KMS-11 (cell line): Measurements from ENCODE around the gene PRKG1.

Experiments
- H2AFZ ChIP-seq: fragments of 200-600 bp; sonication (generic); 2 replicates; pipeline ENCODE4 v1.6.1; 2016; ENCODE audit warnings: antibody characterized with exemption, mixed run types, low read depth
- H3K27ac ChIP-seq: fragments of 200-600 bp; sonication (generic); 2 replicates; pipeline ENCODE4 v1.6.1; 2016; ENCODE audit warnings: mild to moderate bottlenecking, mixed run types
- H3K27me3 ChIP-seq: fragments of 200-600 bp; sonication (generic); 2 replicates; pipeline ENCODE4 v1.6.1; 2017; ENCODE audit warnings: mild to moderate bottlenecking, low read depth, mixed run types, moderate library complexity; ENCODE audit not compliant: insufficient read depth
- H3K36me3 ChIP-seq: fragments of 200-600 bp; sonication (generic); 2 replicates; pipeline ENCODE4 v1.6.1; 2017; ENCODE audit warnings: mild to moderate bottlenecking, mixed run types; ENCODE audit not compliant: insufficient read depth
- H3K4me1 ChIP-seq: fragments of 200-600 bp; sonication (generic); 2 replicates; pipeline ENCODE4 v1.6.1; 2016; ENCODE audit warnings: mild to moderate bottlenecking, low read depth, mixed run types; ENCODE audit not compliant: poor library complexity, severe bottlenecking
- H3K4me2 ChIP-seq: fragments of 200-600 bp; sonication (generic); 2 replicates; pipeline ENCODE4 v1.7.0; 2016; ENCODE audit warnings: mild to moderate bottlenecking, mixed run types
- H3K4me3 ChIP-seq: fragments of 200-600 bp; sonication (generic); IDR thresholded peaks from 2 replicates; pipeline ENCODE4 v1.6.1; 2017; ENCODE audit warnings: low read depth, low read length, mixed read lengths; ENCODE audit not compliant: insufficient read depth
- H3K79me2 ChIP-seq: fragments of 200-600 bp; sonication (generic); 2 replicates; pipeline ENCODE4 v1.6.1; 2016; ENCODE audit warnings: low read depth, mixed run types; ENCODE audit not compliant: insufficient read depth
- H3K9ac ChIP-seq: fragments of 200-600 bp; sonication (generic); 2 replicates; pipeline ENCODE4 v1.6.1; 2016; ENCODE audit warnings: mild to moderate bottlenecking, mixed run types
- H4K20me1 ChIP-seq: fragments of 200-600 bp; sonication (generic); 2 replicates; pipeline ENCODE4 v1.6.1; 2016; ENCODE audit warnings: mild to moderate bottlenecking, mixed run types; ENCODE audit not compliant: insufficient read depth
- CTCF ChIP-seq: fragments of 200-600 bp; sonication (generic); conservative IDR thresholded peaks from 2 replicates; pipeline ENCODE4 v1.6.1; 2017; ENCODE audit warnings: low read depth, mild to moderate bottlenecking, antibody characterized with exemption, low read length, moderate library complexity, mixed read lengths

PRKG1 gene

GRCh38 chr10:51169111-51169510, 94.8 kb downstream of the PRKG1 start:
- no peaks in the 10 kb centered on the region for H3K4me1 ChIP-seq
- H3K27ac ChIP-seq: no peak overlapping the region
- no peaks in the 10 kb centered on the region for H3K79me2 ChIP-seq
- H3K4me3 ChIP-seq: no peak overlapping the region
- H3K27me3 ChIP-seq: no peaks in the 10 kb centered on the region
- H2AFZ ChIP-seq: no peak overlapping the region
- no peak for TF ChIP-seq CTCF
- H3K4me2 ChIP-seq: no peak overlapping the region
- H4K20me1 ChIP-seq: no peaks in the 10 kb centered on the region
- no peaks in the 10 kb centered on the region for H3K36me3 ChIP-seq
- H3K9ac ChIP-seq: no peak overlapping the region

- Histone ChIP-seq H4K20me1 (no peaks in the 10 kb centered on the region), H3K9ac (no peak overlapping the region), H2AFZ (no peak overlapping the region), H3K4me1 (no peaks in the 10 kb centered on the region), H3K79me2 (no peaks in the 10 kb centered on the region), H3K4me3 (no peak overlapping the region), H3K36me3 (no peaks in the 10 kb centered on the region), H3K4me2 (no peak overlapping the region), H3K27me3 (no peaks in the 10 kb centered on the region), H3K27ac (no peak overlapping the region)
- TF ChIP-seq CTCF: no peak
Measured at GRCh38 chr10:51170518-51171245, 96.4 kb downstream of the PRKG1 start.

- H3K4me2 ChIP-seq: no peak overlapping the region
Measured at GRCh38 chr10:51171946-51172345, 97.7 kb downstream of the PRKG1 start.

GRCh38 chr10:51176976-51177695, 102.8 kb downstream of the PRKG1 start:
- Histone ChIP-seq H4K20me1 (no peaks in the 10 kb centered on the region), H3K4me3 (no peak overlapping the region), H3K4me2 (no peak overlapping the region), H3K9ac (no peak overlapping the region), H3K27me3 (no peaks in the 10 kb centered on the region), H3K79me2 (no peaks in the 10 kb centered on the region), H2AFZ (no peak overlapping the region), H3K4me1 (no peaks in the 10 kb centered on the region), H3K36me3 (no peaks in the 10 kb centered on the region), H3K27ac (no peak overlapping the region)
- no peak for TF ChIP-seq CTCF

More at GRCh38 chr10:51171946-51172345, 97.7 kb downstream of the PRKG1 start:
- no peaks in the 10 kb centered on the region for H3K79me2 ChIP-seq
- no peaks in the 10 kb centered on the region for H3K4me1 ChIP-seq
- H4K20me1 ChIP-seq: no peaks in the 10 kb centered on the region
- H2AFZ ChIP-seq: no peak overlapping the region
- no peak overlapping the region for H3K9ac ChIP-seq
- no peak overlapping the region for H3K4me3 ChIP-seq
- H3K27me3 ChIP-seq: no peaks in the 10 kb centered on the region
- H3K36me3 ChIP-seq: no peaks in the 10 kb centered on the region
- no peak overlapping the region for H3K27ac ChIP-seq
- no peak for TF ChIP-seq CTCF
